SK-N-SH (cell line): ENCODE data around the gene PEMT.

Experiments
- CHD2 ChIP-seq: fragments of 150-350 bp; IDR thresholded peaks from 2 replicates; pipeline ENCODE4 v1.6.1; 2018; ENCODE audit warnings: low read length; ENCODE audit not compliant: partially characterized antibody
- EP300 ChIP-seq, 2 experiments: IDR thresholded peaks; 2 replicates each; pipeline versions ENCODE4 v1.4.0 to v1.6.1; 2012; ENCODE audit warnings: borderline replicate concordance in 1 of 2, low read depth in 1 of 2, low read length in 1 of 2
- MXI1 ChIP-seq: IDR thresholded peaks from 2 replicates; pipeline ENCODE4 v1.6.1; 2012; ENCODE audit warnings: mild to moderate bottlenecking, low read depth, low read length, improper control_type of control experiment
- RAD21 ChIP-seq: IDR thresholded peaks from 2 replicates; pipeline ENCODE4 v1.6.1; 2012; ENCODE audit warnings: mild to moderate bottlenecking, low read length
- RCOR1 ChIP-seq: fragments of 150-350 bp; IDR thresholded peaks from 2 replicates; pipeline ENCODE4 v1.6.1; 2017; ENCODE audit warnings: antibody characterized with exemption, low read length
- YY1 ChIP-seq: IDR thresholded peaks from 2 replicates; pipeline ENCODE4 v1.4.0; 2012; ENCODE audit warnings: low read depth, mild to moderate bottlenecking
- TF ChIP-seq, protein P1 (sequence below): fragments of 200-600 bp; sonication (generic); IDR thresholded peaks from 2 replicates; pipeline ENCODE4 v1.6.1; 2017; ENCODE audit warnings: antibody characterized with exemption, mild to moderate bottlenecking, moderate library complexity
- TF ChIP-seq, protein P2 (sequence below): IDR thresholded peaks from 2 replicates; pipeline ENCODE4 v1.4.0; 2012; ENCODE audit warnings: low read depth
- TF ChIP-seq, protein P3 (sequence below): IDR thresholded peaks from 2 replicates; pipeline ENCODE4; 2012
- TF ChIP-seq, protein P4 (sequence below): IDR thresholded peaks from 2 replicates; pipeline ENCODE4 v1.4.0; 2012; ENCODE audit warnings: low read depth, borderline replicate concordance
- TF ChIP-seq, protein P5 (sequence below): fragments of 150-350 bp; IDR thresholded peaks from 2 replicates; pipeline ENCODE4 v1.6.1; 2017; ENCODE audit warnings: antibody characterized with exemption, low read length, low read depth, borderline replicate concordance

DNA sequence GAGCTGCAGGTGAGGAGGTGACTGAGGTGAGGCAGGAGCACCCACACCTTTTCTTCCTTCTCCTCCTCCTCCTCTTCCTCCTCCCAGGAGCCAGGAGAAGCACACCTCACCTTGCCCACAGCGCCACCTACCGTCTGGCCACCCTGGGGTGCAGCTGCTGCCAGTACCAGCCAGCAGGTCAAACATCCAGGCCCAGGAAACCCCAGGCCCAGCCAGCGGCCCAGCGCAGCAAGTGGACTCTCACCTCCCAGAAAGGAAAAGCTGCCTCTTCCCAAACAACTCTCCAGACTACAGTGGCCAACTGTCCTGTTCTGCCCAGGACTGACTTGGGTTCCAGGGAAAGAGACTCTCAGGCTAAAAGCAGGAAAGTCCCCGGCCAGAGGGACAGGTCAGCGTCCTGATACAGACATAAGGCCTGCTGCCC, 22.7 kb downstream of the PEMT start:
- TF ChIP-seq, protein P1, sequence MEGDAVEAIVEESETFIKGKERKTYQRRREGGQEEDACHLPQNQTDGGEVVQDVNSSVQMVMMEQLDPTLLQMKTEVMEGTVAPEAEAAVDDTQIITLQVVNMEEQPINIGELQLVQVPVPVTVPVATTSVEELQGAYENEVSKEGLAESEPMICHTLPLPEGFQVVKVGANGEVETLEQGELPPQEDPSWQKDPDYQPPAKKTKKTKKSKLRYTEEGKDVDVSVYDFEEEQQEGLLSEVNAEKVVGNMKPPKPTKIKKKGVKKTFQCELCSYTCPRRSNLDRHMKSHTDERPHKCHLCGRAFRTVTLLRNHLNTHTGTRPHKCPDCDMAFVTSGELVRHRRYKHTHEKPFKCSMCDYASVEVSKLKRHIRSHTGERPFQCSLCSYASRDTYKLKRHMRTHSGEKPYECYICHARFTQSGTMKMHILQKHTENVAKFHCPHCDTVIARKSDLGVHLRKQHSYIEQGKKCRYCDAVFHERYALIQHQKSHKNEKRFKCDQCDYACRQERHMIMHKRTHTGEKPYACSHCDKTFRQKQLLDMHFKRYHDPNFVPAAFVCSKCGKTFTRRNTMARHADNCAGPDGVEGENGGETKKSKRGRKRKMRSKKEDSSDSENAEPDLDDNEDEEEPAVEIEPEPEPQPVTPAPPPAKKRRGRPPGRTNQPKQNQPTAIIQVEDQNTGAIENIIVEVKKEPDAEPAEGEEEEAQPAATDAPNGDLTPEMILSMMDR = peak; percentile 71
- TF ChIP-seq MXI1 (no peak), EP300 (IDR thresholded peaks at IDR 0.05; ENCODE audit: borderline replicate concordance in 1 of 2, low read depth in 1 of 2, low read length in 1 of 2) (no peak), RCOR1 (no peak), CHD2 (no peak), RAD21 (peak; percentile 71), YY1 (no peak)
- TF ChIP-seq, protein P2, sequence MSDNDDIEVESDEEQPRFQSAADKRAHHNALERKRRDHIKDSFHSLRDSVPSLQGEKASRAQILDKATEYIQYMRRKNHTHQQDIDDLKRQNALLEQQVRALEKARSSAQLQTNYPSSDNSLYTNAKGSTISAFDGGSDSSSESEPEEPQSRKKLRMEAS = no peak
- TF ChIP-seq, protein P3, sequence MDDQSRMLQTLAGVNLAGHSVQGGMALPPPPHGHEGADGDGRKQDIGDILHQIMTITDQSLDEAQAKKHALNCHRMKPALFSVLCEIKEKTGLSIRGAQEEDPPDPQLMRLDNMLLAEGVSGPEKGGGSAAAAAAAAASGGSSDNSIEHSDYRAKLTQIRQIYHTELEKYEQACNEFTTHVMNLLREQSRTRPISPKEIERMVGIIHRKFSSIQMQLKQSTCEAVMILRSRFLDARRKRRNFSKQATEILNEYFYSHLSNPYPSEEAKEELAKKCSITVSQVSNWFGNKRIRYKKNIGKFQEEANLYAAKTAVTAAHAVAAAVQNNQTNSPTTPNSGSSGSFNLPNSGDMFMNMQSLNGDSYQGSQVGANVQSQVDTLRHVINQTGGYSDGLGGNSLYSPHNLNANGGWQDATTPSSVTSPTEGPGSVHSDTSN = no peak
- TF ChIP-seq, protein P4, sequence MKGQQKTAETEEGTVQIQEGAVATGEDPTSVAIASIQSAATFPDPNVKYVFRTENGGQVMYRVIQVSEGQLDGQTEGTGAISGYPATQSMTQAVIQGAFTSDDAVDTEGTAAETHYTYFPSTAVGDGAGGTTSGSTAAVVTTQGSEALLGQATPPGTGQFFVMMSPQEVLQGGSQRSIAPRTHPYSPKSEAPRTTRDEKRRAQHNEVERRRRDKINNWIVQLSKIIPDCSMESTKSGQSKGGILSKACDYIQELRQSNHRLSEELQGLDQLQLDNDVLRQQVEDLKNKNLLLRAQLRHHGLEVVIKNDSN = no peak
- TF ChIP-seq, protein P5, sequence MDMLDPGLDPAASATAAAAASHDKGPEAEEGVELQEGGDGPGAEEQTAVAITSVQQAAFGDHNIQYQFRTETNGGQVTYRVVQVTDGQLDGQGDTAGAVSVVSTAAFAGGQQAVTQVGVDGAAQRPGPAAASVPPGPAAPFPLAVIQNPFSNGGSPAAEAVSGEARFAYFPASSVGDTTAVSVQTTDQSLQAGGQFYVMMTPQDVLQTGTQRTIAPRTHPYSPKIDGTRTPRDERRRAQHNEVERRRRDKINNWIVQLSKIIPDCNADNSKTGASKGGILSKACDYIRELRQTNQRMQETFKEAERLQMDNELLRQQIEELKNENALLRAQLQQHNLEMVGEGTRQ = no peak
